GM12878 (cell line): ENCODE data around the gene PDE8B. TPM values are rescaled to one million over a fixed set of nuclear protein-coding genes. Genes with fewer than 3 reads are reported as not detected.

Source experiments
- ATAC-seq: fragments of 200-7000 bp; cut with Tn5 transposase; 3 replicates; pipeline ENCODE4 v1.9.1; 2020; ENCODE audit warnings: mild to moderate bottlenecking, moderate library complexity
- BruUV-seq: library from RNA; stranded (reverse); fragments of 400-500 nt; replicated peaks from 2 replicates; lab custom pipeline; 2021; lab: Mats Ljungman, UMichigan
- CTCF ChIA-PET: fragments of 300-600 bp; sonication (Branson Sonifier 250); formaldehyde crosslinking; extraction: SDS; loops from one replicate; lab custom pipeline; 2021; ENCODE audit warnings: inconsistent platforms; lab: Yijun Ruan, JAX
- POLR2A ChIA-PET: fragments of 350-600 bp; formaldehyde crosslinking; extraction: SDS; loops from one replicate; lab custom pipeline; 2021; ENCODE audit warnings: inconsistent platforms; lab: Charles Lee
- RAD21 ChIA-PET: fragments of 300-600 bp; sonication (Branson Sonifier 250); formaldehyde crosslinking; loops from one replicate; lab custom pipeline; 2023; ENCODE audit warnings: antibody characterized with exemption; ENCODE audit not compliant: unreplicated experiment; lab: Charles Lee
- SMC1A ChIA-PET: fragments of 300-600 bp; sonication (Branson Sonifier 250); formaldehyde crosslinking; loops from one replicate; lab custom pipeline; 2023; ENCODE audit not compliant: unreplicated experiment, uncharacterized antibody; lab: Charles Lee
- DNase-seq: peaks from one replicate; pipeline ENCODE4 v3.0.0-alpha.2; 2011; ENCODE audit warnings: low read depth, low spot score
- FAIRE-seq: peaks from 3 replicates; lab custom pipeline; 2011; peaks lifted over from hg19 to GRCh38; lab: Jason Lieb, UNC
- H2AFZ ChIP-seq: 2 replicates; pipeline ENCODE4 v1.6.0; 2011; ENCODE audit warnings: low read depth, low read length, control low read depth; ENCODE audit not compliant: control insufficient read depth
- H3K27ac ChIP-seq: 2 replicates; pipeline ENCODE4 v1.5.1; 2011; ENCODE audit warnings: control low read depth; ENCODE audit not compliant: control insufficient read depth, insufficient read depth
- H3K27me3 ChIP-seq, 2 experiments: replicated peaks in 1 of 2; 2 replicates each; pipeline versions ENCODE4 v1.6.0 to v1.6.1; 2011; ENCODE audit warnings: low read length in 1 of 2; ENCODE audit not compliant: control insufficient read depth in 2 of 2, insufficient read depth in 2 of 2
- H3K36me3 ChIP-seq, 2 experiments: 2 replicates each; pipeline ENCODE4 v1.5.1; 2011; ENCODE audit warnings: low read length in 1 of 2; ENCODE audit not compliant: control insufficient read depth in 2 of 2, insufficient read depth in 2 of 2
- H3K4me1 ChIP-seq: 2 replicates; pipeline ENCODE4 v1.6.1; 2011; ENCODE audit warnings: mild to moderate bottlenecking, low read length, moderate library complexity, mixed read lengths; ENCODE audit not compliant: control insufficient read depth, insufficient read depth
- H3K4me2 ChIP-seq: 2 replicates; pipeline ENCODE4 v1.6.0; 2011; ENCODE audit warnings: control low read depth; ENCODE audit not compliant: control insufficient read depth, insufficient read depth
- H3K4me3 ChIP-seq: fragments of 200-600 bp; sonication (generic); 2 replicates; pipeline ENCODE4 v1.5.1; 2016
- H3K79me2 ChIP-seq: 2 replicates; pipeline ENCODE4 v1.6.0; 2011; ENCODE audit warnings: low read length; ENCODE audit not compliant: control insufficient read depth, insufficient read depth
- H3K9ac ChIP-seq: 2 replicates; pipeline ENCODE4 v1.8.0; 2011; ENCODE audit warnings: low read length, control low read depth, mixed read lengths; ENCODE audit not compliant: control insufficient read depth, insufficient read depth
- H3K9me3 ChIP-seq: replicated peaks from 3 replicates; pipeline ENCODE4 v1.5.1; 2011; ENCODE audit warnings: mild to moderate bottlenecking, low read length; ENCODE audit not compliant: control insufficient read depth, insufficient read depth
- H4K20me1 ChIP-seq: 2 replicates; pipeline ENCODE4 v1.6.0; 2011; ENCODE audit not compliant: control insufficient read depth, insufficient read depth
- BMI1 ChIP-seq: fragments of 450-650 bp; IDR thresholded peaks from 2 replicates; pipeline ENCODE4 v1.6.1; 2016; ENCODE audit warnings: mild to moderate bottlenecking, moderate library complexity, borderline replicate concordance
- CUX1 ChIP-seq: IDR thresholded peaks from 2 replicates; pipeline ENCODE4 v1.6.1; 2012; ENCODE audit warnings: improper control_type of control experiment, low read depth, low read length; ENCODE audit not compliant: insufficient replicate concordance
- DPF2 ChIP-seq: fragments of 450-650 bp; IDR thresholded peaks from 2 replicates; pipeline ENCODE4 v1.6.1; 2017; ENCODE audit warnings: mild to moderate bottlenecking
- EED ChIP-seq: sonication (generic); IDR thresholded peaks from 2 replicates; pipeline ENCODE4 v1.6.1; 2016; ENCODE audit warnings: antibody characterized with exemption, low read depth
- EP300 ChIP-seq, 2 experiments: fragments of 150-350 bp in 1 of 2; IDR thresholded peaks; 2 replicates each; pipeline ENCODE4 v1.6.1; 2011 to 2012; ENCODE audit warnings: low read depth in 2 of 2, low read length in 2 of 2, borderline replicate concordance in 1 of 2, improper control_type of control experiment in 1 of 2, inconsistent platforms in 1 of 2; ENCODE audit not compliant: control insufficient read depth in 1 of 2
- KLF5 ChIP-seq: fragments of 450-650 bp; IDR thresholded peaks from 2 replicates; pipeline ENCODE4 v1.6.1; 2014; ENCODE audit warnings: mild to moderate bottlenecking; ENCODE audit not compliant: partially characterized antibody
- NFYA ChIP-seq: IDR thresholded peaks from 2 replicates; pipeline ENCODE4 v1.6.1; 2011; ENCODE audit warnings: low read depth, mild to moderate bottlenecking, low read length, improper control_type of control experiment, borderline replicate concordance
- PAX5 ChIP-seq: IDR thresholded peaks from 2 replicates; pipeline ENCODE4 v1.6.1; 2011; ENCODE audit warnings: low read depth, low read length, borderline replicate concordance
- REST ChIP-seq: IDR thresholded peaks from 2 replicates; pipeline ENCODE4 v1.6.1; 2012; ENCODE audit warnings: mild to moderate bottlenecking, low read depth, low read length
- SMAD1 ChIP-seq: fragments of 450-650 bp; IDR thresholded peaks from 2 replicates; pipeline ENCODE4 v1.6.1; 2018; ENCODE audit warnings: mild to moderate bottlenecking, low read depth; ENCODE audit not compliant: partially characterized antibody
- TBL1XR1 ChIP-seq: IDR thresholded peaks from 2 replicates; pipeline ENCODE4 v1.6.1; 2012; ENCODE audit warnings: low read depth, low read length, improper control_type of control experiment
- USF2 ChIP-seq: IDR thresholded peaks from 2 replicates; pipeline ENCODE4 v1.6.1; 2011; ENCODE audit warnings: low read depth, low read length, improper control_type of control experiment, borderline replicate concordance
- WGBS: methylation state at CpG from one replicate; pipeline ENCODE4 v1.1.6; 2016; ENCODE audit warnings: low lambda C conversion rate; ENCODE audit not compliant: insufficient replicate concordance, insufficient coverage; ENCODE audit errors: missing lambda C conversion rate; 5-methylcytosine and 5-hydroxymethylcytosine counted together
- in situ Hi-C: fragments of 300-500 bp; cut with MboI; formaldehyde crosslinking; loops from 9 replicates; pipeline ENCODE4 v1.14.3; 2018; ENCODE audit warnings: mixed read lengths
- intact Hi-C: fragments of 100-400 bp; cut with micrococcal nuclease; formaldehyde crosslinking; loops from one replicate; pipeline ENCODE4 v1.14.2; 2022; ENCODE audit not compliant: unreplicated experiment
- polyA plus RNA-seq, 11 experiments: library from polyadenylated mRNA; depleted of rRNA in 4 of 11; unstranded in 6 of 11; stranded (reverse) in 5 of 11; fragments of >200 nt; fragmentation: Nextera tagmentation in 4 of 11; fragmentation: Illumina TruSeq in 1 of 11; extraction: Ambion mirVana in 4 of 11; extraction: Trizol in 1 of 11; gene quantifications; 1 replicate in 1 of 11; 2 replicates in 10 of 11; pipeline versions ENCODE4 v1.2.1 to v1.2.3, GENCODE V29; 2011 to 2016; ENCODE audit warnings: inconsistent platforms in 2 of 11, missing spikeins in 2 of 11, low read depth in 1 of 11
- total RNA-seq, 4 experiments: library from RNA; depleted of rRNA in 3 of 4; stranded (reverse); fragments of >200 nt in 3 of 4; fragmentation: Illumina TruSeq in 1 of 4; extraction: Trizol in 1 of 4; gene quantifications; 2 replicates each; pipeline versions ENCODE4 v1.2.1 to v1.2.3, GENCODE V29; 2013 to 2021

The PDE8B gene
- total and polyA plus RNA-seq, 10 of the 15 experiments (the other 5 are each of a cell fraction or from before 2014, with no cell fraction given) = 0.03 to 0.44 (median 0.20) TPM; not detected in 3

GRCh38 chr5:77391240-77391765 is 180.8 kb downstream of the PDE8B start:
- DNase-seq = no peak
- Histone ChIP-seq H3K79me2 (no peaks in the 10 kb centered on the region), H3K9me3 (no peaks in the 10 kb centered on the region; the same call in 2 of the 3 replicates), H3K36me3 (no peaks in the 10 kb centered on the region), H3K4me2 (no peak overlapping the region), H3K9ac (no peak overlapping the region), H3K27ac (no peak overlapping the region), H3K4me1 (no peaks in the 10 kb centered on the region), H3K4me3 (no peak overlapping the region), H3K27me3 (no peaks in the 10 kb centered on the region), H4K20me1 (no peaks in the 10 kb centered on the region), H2AFZ (no peak overlapping the region)
- ChIA-PET CTCF (interaction anchor here (1.0 kb wide), 1 partner anchor 13 kb away, joined by 3 read pairs; no protein-coding TSS in a partner anchor), SMC1A (interaction anchor here (1.2 to 4.0 kb wide), 2 partner anchors 12 to 20 kb away, joined by 4 to 22 read pairs; no protein-coding TSS in a partner anchor), POLR2A (interaction anchor here (1.4 kb wide), 1 partner anchor 14 kb away, joined by 6 read pairs; no protein-coding TSS in a partner anchor), RAD21 (no interaction called here)
- intact Hi-C loops = no loop called here
- WGBS = 74% methylated on average over 10 of the region's 10 CpGs
- FAIRE-seq = no peak
- in situ Hi-C loops = no loop called here
- BruUV-seq = no TSS peak
- no peak for ATAC-seq
- no peak for TF ChIP-seq USF2
- no peak for TF ChIP-seq EED
- TF ChIP-seq KLF5 = no peak
- no peak for TF ChIP-seq REST
- TF ChIP-seq BMI1 = no peak
- no peak for TF ChIP-seq PAX5
- no peak for TF ChIP-seq SMAD1
- no peak for TF ChIP-seq NFYA
- no peak for TF ChIP-seq TBL1XR1
- no peak for TF ChIP-seq DPF2
- no peak for TF ChIP-seq CUX1
- TF ChIP-seq EP300 (IDR thresholded peaks at IDR 0.05; ENCODE audit: borderline replicate concordance in 1 of 2, control insufficient read depth in 1 of 2, low read depth in 2 of 2, low read length in 2 of 2) = no peak
